Astrocyte of the hippocampus (primary cell): ENCODE results near the gene ANKRD65.
"Not testable (repeated sequence)": the region's sequence is repeated elsewhere in the genome, so short reads cannot be mapped to it uniquely, and the experiment has no call there.

Experiments used
- DNase-seq: peaks from one replicate; pipeline ENCODE4 v3.0.0; 2011; ENCODE audit warnings: low read depth, low spot score

Gene ANKRD65

DNA sequence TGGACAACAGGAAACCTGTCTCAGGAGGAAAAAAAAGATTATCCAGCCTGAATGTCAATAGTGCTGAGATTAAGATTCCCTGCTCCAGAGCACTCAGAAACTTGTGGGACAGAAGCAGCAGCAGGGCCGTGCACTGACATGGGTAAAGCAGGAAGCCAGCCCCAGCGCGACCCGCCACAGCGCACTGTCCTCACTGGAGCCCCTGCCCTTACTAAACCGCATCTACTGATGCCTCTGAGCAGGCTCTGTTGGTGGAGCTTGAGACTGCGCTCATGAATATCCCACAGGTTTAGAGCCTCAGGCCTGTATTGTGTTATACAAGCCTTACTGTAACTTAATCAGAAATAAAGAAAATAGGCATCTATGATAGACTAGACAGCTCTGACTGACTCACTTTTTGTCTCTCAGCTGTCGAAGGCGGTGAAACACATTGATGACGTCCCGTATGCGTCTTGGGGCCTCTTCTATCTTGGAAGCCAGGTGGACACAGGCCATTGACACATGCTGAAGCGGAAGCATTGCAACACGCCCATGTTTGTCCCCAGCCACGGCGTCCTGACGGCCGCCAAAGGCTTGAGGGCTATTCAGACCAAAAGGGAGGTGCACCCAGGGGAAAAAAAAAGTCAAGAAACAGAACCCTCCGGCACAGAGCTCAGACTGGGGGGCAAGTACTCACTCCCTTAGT lies 23.1 kb downstream of the ANKRD65 start:
- DNase-seq: no peak

DNA sequence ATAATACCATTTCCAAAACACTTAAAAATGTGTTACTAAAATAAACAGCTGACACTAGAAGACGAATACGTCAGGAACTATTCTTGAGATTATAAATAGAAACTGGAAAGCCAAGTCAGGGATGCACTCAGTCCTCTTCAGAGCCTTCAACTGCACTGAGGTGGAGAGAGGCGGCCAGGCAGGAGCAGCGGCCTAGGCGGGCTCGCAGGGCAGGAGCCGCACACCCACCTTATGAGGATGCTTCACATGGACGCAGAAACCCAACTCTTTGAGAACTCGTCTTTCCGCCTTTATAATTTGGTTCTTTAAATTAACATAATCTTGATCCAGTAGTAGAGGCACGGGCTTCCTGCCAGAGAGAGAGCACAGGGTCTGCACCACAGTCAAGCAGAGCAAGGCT lies 25.9 kb downstream of the ANKRD65 start:
- DNase-seq: no peak

DNA sequence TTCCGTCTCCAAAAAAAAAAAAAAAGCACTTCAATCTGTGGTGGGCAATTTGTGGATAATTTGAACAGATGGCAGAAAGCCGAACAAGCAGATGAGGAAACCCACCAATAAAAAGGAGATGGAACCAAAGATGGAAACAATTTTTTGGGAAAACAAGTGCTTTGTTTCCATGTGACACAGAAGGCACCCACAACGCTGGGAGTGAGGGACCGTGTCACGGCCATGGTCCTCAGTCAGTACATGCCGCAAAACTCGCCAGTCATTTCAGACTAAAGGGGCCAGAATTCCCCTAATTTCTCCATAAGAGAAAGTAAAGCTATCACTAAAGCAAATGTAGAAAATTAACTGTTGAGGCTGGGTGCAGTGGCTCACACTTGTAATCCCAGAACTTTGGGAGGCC lies 27.0 kb downstream of the ANKRD65 start:
- DNase-seq: no peak

DNA sequence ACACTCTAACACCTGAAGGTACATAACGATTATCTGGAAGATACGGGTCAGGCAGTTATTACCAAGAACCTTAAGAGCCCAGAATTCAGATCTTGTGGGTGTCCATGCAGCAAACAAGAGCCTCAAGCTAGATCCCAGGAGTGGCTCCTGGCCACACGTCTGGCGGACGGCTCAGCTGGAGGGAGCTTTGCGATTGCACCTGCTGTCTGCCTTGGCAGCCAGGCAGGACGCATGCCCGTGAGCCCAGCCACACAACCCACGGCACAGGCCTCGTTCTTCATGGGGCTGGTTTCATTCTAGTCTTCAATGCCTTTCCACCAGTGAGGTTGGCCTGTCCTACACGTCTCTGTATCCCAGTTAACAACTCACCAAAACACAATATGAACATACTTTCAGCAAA lies 27.6 kb downstream of the ANKRD65 start:
- no peak for DNase-seq

DNA sequence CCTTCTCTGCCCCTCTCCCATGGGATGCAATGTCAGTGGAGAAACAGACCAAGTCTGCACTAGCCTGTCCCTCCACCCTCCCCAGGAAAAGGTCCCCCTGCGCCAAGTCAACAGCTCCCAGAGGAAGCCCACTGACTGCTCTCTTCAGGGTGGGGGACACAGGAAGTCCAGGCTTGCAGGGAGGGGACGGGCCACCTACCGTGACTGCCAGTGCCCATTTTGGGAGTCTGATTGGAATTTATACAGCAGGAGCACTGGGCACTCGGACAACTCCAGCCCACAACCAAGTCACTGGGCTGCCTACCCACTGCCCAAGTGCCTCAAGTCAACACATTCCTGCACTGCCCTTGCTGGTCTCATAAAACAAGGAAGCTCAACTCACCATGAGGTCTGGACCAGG lies 28.1 kb downstream of the ANKRD65 start:
- DNase-seq: no peak

DNA sequence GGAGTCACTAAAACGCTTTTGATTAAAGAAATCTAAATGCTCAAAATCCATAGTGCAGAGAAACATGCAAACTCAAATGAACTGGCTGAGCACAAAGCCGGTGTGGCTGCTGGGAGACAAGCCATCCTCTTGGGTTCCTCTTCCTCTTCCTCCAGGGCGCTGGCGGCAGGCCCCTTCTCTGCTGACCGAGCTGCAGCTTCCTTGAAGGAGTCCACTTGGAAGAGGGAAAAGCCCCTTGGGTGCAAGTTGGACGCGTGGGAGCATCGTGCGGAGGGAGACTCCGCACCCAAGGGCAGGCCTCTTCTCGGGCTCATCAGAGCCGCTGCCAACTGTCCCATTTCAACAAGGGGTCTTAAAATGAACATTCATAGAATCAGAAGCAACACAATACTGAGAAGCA lies 29.9 kb downstream of the ANKRD65 start:
- no peak for DNase-seq

DNA sequence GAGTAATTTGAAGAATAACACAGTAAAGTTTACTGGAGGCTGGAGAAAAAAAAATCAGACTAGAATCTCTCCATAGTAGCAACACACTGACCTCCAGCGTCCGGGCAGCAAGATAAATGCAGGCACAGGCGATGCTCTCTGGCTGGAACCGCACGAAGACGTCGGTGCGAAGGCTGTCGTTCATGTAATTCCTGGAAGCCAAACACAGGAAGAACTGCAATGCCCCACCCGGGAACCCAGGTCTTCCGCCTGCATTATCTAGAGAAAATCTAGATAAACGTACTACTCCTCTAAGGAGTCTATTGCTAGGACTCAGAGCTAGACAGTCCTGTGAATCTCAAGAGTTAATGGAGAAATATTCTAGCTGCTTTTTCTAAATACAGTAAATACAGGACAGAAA lies 30.4 kb downstream of the ANKRD65 start:
- no peak for DNase-seq

DNA sequence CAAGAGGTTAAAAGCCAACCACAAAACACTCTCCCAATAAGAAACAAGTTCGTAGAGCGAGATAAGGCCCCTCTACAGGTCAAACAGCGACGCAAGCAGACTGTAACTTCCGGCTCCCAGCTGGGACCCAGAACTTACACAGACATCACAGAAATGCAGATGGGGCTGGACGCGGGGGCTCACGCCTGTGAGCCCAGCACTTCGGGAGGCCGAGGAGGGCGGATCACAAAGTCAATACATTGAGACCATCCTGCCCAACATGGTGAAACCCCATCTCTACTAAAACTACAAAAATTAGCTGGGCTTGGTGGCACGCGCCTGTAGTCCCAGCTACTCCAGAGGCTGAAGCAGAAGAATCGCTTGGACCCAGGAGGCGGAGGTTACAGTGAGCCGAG lies 33.0 kb downstream of the ANKRD65 start:
- DNase-seq: no peak

DNA sequence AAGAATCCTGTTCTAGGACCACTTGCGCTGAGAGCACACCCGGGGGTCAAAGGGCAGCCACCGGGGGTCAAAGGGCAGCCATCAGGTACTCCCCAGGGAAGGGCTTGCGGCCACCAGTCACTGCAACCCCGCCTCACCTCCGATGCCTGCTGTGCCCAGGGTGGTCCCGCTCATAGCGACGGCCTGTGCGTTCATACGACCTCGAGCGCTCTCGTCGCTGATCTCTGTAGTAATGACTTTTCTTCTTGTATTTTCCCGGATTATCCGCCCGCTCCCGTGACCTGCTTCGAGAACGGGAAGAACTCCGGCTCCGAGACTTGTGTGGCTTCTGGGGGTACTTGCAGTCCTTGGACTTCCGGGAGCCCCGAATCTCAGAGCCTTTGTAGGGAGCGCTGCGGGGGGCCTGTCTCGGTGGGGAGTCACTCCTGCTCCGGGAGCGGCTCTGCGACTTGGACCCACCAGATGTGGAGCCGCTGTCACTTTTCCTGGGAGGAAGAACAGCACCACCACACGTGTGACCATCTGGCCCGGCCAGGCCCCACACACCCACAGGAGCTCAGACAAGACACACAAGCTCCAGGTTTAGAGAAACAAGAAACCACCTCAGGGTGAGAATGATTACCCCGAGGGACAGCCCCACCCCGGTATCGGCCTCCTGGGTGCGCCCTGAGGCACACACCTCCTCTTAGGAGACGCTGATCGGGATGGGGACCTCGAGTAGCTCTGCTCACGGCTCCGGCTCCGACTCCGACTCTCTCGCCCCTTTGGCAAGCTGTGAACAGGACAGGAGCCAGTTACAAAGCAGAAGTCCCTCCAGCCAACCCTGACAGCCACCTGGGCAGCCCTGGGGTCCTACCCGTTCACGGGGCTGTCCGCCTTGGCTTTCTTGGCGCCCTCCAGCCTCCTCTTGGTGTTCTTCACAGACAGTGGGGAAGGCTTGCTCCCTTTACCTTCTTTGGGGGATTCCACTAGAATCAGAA lies 33.7 kb downstream of the ANKRD65 start:
- DNase-seq: no peak

DNA sequence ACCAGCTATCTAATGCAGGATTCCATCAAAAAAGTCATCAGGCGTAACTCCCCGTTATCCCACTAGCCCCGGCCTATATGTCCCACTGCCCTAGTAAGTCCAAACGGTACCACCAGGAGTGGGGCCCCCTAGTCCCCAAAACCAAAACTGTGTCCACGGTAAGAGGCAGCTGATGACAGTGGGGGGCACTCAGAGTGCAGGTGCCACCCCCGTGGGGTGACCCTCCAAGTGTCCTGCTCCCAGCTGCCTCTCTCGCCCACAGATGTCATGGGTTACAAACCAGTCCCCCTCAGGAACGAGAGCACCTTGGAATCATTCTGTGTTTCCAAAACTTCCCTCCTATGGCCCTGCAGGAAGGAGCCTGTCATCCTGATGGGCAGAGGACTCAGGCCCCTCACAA lies 35.1 kb downstream of the ANKRD65 start:
- DNase-seq: no peak

DNA sequence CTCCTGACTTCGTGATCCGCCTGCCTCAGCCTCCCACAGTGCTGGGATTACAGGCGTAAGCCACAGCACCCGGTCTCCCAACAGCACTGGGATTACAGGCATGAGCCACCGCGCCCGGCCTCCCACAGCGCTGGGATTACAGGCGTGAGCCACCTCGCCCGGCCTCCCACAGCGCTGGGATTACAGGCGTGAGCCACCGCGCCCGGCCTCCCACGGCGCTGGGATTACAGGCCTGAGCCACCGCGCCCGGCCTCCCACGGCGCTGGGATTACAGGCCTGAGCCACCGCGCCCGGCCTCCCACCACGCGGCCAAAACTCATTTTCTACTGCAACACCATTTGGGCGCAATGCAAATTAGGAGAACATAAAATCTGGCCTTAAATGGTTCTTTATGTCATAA lies 35.7 kb downstream of the ANKRD65 start:
- DNase-seq: not testable (repeated sequence)

DNA sequence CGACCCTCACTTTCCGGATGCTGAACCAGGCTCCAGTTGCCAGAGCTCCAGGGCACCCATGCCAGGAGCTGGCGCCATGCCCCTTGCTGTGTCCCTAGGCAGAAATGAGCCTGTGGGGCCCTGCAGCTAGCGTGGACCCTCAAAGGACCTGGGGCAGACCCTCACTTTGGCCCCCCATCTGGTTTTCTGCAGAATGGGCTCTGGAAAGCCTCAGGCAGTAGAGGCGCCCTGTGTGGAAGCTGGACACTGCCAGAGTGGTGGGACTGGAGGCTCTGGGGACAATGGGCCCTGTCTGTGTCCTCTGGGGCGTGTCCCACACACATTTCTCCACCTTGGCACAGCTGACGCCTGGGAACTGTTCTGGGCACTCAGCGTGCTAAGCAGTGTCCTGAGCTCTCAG lies 39.8 kb downstream of the ANKRD65 start:
- no peak for DNase-seq

DNA sequence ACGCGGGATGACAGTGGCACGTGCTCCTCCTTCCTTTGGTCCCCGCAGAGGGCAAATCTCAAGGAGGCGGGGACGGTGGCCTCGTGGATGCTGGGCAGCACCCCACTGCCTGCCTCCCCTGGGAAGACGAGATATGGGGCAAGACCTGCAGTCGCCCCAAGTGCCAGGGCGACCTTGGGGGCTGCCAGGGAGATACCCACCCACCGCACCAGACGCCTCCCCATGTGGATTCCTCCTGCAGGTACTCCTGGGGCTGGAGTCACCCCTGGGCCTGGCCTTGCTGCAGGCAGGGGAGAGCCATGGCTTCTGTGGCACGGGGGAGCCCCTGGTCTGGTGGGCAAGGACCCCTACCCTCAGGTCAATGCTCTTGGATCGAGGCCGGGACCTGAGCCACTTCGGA lies 40.2 kb downstream of the ANKRD65 start:
- DNase-seq: no peak

DNA sequence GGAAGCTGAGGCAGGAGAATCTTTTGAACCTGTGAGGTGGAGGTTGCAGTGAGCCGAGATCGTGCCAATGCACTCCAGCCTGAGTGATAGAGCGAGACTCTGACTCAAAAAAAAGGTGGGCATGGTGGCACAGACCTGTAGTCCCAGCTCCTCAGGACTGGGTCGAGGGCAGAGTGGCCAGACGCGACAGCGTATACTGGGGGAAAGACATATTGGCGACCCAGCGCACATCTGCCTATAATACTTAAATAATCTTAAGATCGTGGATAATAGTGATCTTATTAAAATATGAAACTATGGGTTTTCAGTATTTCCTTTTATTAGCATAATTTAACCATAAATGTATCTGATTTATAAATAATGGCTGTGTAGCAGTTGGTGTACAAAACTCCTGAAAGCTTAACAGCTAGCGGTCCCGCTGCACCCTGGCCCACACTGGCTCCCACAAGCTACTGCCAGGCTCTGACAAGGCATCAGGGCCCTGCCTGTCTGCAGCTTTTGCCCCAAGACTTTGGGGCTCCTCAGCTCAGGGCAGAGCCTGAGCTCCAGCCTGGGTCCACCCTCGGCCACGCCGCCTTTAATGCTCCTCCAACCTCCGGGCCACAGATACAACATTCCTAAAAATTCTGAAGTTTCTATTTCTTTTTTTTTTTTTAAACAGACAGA lies 43.4 kb downstream of the ANKRD65 start:
- DNase-seq: no peak

DNA sequence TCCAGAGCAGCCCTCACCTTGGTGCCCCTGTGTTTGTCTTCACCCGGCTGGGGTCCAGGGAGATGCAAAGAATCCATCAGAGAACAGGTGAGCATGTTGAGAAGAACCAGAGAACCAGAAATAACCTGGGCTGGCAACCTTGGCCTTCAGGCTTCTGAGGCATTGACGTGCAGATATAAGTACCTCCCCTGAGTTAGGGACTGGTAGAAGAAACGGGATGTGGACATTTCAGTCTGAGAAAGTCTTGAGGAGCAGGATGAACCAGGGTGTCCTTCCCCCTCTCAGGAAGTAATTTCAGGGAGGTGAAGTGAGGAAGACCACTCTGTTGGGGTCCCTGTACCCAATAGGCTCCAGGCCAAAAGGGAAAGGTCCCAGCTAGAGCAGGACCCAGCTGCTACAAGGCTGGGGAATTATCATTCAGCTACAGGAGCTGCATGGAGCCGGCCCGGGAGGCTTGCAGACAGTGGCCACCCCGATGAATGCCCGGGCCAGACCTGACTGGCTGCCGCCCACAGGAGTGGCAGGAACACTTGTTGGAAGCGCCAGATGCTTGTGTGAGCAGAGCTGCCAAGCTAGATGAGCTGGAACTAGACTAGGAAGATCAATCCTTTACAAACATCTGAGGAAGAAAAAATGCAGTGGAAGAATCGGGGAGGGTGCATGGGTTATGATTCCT lies 44.4 kb downstream of the ANKRD65 start:
- DNase-seq: no peak

DNA sequence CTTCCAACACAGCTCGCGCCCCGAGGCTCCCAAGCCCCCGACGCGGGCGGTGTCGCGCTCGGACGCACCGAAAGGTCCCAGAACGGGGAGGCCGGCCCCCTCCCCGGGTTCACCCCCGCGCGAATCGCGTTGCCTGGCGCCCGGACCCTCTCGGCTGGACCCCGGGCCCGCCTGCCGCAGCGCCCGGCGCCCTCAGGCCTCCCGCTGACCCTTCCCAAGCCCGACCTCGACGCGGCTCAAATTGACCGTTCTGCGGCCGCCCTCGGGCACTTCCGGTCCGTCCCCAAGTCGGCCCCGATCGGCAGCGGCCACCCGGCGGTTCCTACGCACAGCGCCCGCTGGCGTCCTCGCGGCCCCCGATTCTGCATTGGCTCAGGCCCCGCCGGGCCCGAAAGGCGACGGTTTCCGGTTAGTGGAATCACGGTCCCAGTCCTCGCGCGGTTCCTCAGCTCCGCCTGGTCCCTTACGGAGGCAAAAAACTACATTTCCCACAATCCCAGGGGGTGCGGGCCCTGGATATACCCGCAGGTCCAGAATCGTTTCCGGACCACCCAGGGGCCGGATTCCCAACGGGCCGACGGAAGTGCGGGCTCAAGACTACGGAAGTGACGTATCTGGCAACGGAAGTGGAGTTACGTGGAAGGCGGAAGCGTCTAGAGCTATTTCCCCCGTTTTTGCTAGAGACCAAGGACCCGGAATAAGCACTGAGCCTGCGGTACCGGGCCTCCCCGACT lies 46.0 kb downstream of the ANKRD65 start, which contains the start of gene AURKAIP1:
Gene AURKAIP1, minus strand, starts transcription at position 279 of the 734 bp plus-strand sequence. CDS start 451 bp downstream, outside the sequence.
- peak; percentile 100 for DNase-seq

DNA sequence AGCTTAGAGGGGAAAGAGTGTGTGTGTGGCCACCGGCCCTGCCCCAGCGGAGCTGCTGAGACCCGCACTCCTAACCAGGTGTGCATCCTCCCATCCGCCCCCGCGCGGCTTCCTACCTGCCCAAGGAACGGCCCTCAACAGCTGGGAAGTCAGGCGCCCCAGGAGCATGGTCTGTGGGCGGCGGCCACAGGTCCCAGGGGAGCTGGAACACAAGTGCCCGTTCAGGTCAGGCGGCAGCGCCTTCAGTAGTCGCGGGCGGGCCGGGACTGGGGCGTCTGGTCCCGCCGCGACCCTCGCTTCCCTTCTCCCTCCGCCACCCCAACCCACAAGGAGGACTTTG lies 46.5 kb downstream of the ANKRD65 start:
- DNase-seq: no peak

DNA sequence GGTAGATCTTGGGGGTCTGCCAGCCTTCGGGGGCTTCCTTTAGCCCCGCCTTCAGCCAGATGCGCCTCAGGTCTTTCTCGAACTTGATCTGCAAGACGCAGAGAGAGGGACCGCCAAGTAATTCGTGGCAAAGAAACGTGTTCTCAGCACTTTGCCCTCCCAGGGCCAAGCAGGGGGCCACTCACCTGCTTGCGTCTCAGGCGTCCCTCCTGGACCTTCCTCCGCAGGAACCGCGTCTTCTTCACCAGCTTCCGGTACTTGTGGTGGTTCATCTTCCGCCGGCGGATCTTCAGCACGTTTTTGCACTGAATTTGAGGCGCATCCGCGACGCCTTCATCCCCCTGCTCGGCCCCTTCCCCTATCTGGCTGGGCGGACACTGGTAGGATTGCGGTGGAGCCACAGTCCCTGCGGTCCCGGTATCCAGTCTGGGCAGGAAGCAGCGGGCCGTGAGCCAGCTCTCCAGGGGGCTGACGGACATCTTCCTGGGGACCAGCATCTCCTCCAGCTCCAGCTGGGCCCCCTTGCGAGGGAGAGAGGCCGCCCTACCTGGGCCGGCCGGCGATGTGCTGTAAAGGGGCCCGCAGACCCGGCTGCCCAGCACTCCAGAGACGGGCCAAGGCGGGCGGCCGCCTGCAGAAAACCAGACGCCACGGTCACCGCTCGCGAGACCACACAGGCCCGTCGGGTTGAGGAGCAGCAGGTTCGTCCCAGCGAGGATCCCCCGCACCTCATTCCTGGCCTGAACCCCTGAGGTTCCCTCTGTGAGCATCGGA lies 47.1 kb downstream of the ANKRD65 start:
- no peak for DNase-seq

DNA sequence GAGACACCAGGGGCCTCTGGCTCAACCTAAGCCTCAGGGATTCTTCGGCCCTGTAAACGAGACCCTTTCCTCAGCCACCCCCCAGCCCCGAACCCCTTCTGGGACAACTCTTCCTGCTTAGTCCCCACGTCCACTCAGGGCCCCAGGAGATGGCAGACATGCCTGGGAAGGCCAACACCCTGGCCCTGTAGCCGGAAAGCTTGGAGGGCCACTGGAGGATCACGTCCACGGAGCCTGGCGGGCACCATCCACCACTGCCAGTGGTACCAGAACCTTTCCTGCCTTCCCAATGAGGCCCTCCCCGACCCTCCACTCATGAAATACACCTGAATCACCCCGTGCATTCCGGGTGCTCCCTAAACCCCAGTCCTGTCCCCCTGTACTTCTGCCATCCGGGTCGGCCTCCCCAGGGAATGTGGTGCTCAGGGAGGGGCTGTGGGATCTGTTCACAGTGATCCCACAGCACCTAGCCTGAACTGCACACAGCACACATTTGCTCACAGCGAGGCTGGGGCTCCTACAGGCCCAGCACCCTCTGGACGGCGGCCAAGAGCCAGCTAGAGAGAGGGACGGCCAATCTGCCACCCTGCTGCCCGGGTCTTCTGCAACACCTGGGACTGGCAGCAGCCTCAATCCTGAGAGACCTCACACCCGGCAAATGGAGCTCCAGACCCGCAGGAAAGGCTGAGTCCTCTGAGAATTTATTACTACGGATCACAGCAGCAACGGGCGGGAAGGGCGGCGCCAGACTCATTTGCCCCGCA lies 47.8 kb downstream of the ANKRD65 start:
- no peak for DNase-seq
